ENCODE measurements around the gene SYTL3.

Gene SYTL3

GRCh38 chr6:158717341-158718330 is 67.8 kb downstream of the SYTL3 start:
- TF ChIP-seq GATA1 (IDR thresholded peaks at IDR 0.05; ENCODE audit: low read depth, low read length) (no peak), POLR2A (IDR thresholded peaks at IDR 0.05; ENCODE audit: low read length) (no peak)
- DNase-seq = no peak

GRCh38 chr6:158718461-158719046 is 68.7 kb downstream of the SYTL3 start:
- peak; percentile 50 to 60 for DNase-seq
- no peak for TF ChIP-seq POLR2A (IDR thresholded peaks at IDR 0.05; ENCODE audit: low read length)
- no peak for TF ChIP-seq GATA1 (IDR thresholded peaks at IDR 0.05; ENCODE audit: low read depth, low read length)

- no peak for TF ChIP-seq GATA1 (IDR thresholded peaks at IDR 0.05; ENCODE audit: low read depth, low read length)
- TF ChIP-seq POLR2A (IDR thresholded peaks at IDR 0.05; ENCODE audit: low read length) = no peak
- DNase-seq = no peak
Measured at GRCh38 chr6:158722176-158722729, 72.4 kb downstream of the SYTL3 start.

- no peak for TF ChIP-seq GATA1 (IDR thresholded peaks at IDR 0.05; ENCODE audit: low read depth, low read length)
- no peak for TF ChIP-seq POLR2A (IDR thresholded peaks at IDR 0.05; ENCODE audit: low read length)
- DNase-seq = no peak
Measured at GRCh38 chr6:158725704-158726103, 75.8 kb downstream of the SYTL3 start.

- no peak for TF ChIP-seq POLR2A (IDR thresholded peaks at IDR 0.05; ENCODE audit: low read length)
- no peak for TF ChIP-seq GATA1 (IDR thresholded peaks at IDR 0.05; ENCODE audit: low read depth, low read length)
- no peak for DNase-seq
Measured at GRCh38 chr6:158729906-158730540, 80.2 kb downstream of the SYTL3 start.

- TF ChIP-seq POLR2A (IDR thresholded peaks at IDR 0.05; ENCODE audit: low read length) = no peak
- no peak for TF ChIP-seq GATA1 (IDR thresholded peaks at IDR 0.05; ENCODE audit: low read depth, low read length)
- DNase-seq = no peak
Measured at GRCh38 chr6:158730541-158730907, 80.7 kb downstream of the SYTL3 start.

GRCh38 chr6:158735009-158735408 is 85.2 kb downstream of the SYTL3 start:
- DNase-seq = no peak
- no peak for TF ChIP-seq GATA1 (IDR thresholded peaks at IDR 0.05; ENCODE audit: low read depth, low read length)
- TF ChIP-seq POLR2A (IDR thresholded peaks at IDR 0.05; ENCODE audit: low read length) = no peak

- no peak for DNase-seq
- TF ChIP-seq POLR2A (IDR thresholded peaks at IDR 0.05; ENCODE audit: low read length) (no peak), GATA1 (IDR thresholded peaks at IDR 0.05; ENCODE audit: low read depth, low read length) (no peak)
Measured at GRCh38 chr6:158737082-158737709, 87.3 kb downstream of the SYTL3 start.

GRCh38 chr6:158737710-158738615 is 88.1 kb downstream of the SYTL3 start:
- no peak for TF ChIP-seq POLR2A (IDR thresholded peaks at IDR 0.05; ENCODE audit: low read length)
- TF ChIP-seq GATA1 (IDR thresholded peaks at IDR 0.05; ENCODE audit: low read depth, low read length) = no peak
- no peak for DNase-seq

- no peak for DNase-seq
- TF ChIP-seq POLR2A (IDR thresholded peaks at IDR 0.05; ENCODE audit: low read length) (no peak), GATA1 (IDR thresholded peaks at IDR 0.05; ENCODE audit: low read depth, low read length) (no peak)
Measured at GRCh38 chr6:158739673-158740072, 89.8 kb downstream of the SYTL3 start.

- no peak for TF ChIP-seq POLR2A (IDR thresholded peaks at IDR 0.05; ENCODE audit: low read length)
- TF ChIP-seq GATA1 (IDR thresholded peaks at IDR 0.05; ENCODE audit: low read depth, low read length) = no peak
- DNase-seq = no peak
Measured at GRCh38 chr6:158743033-158743651, 93.3 kb downstream of the SYTL3 start.

- no peak for DNase-seq
- TF ChIP-seq POLR2A (IDR thresholded peaks at IDR 0.05; ENCODE audit: low read length) (no peak), GATA1 (IDR thresholded peaks at IDR 0.05; ENCODE audit: low read depth, low read length) (no peak)
Measured at GRCh38 chr6:158744986-158745430, 95.2 kb downstream of the SYTL3 start.
